Measurements from ENCODE around the gene NR3C2.

- TF ChIP-seq CTCF (IDR thresholded peaks at IDR 0.05) (no peak), TCF7L2 (IDR thresholded peaks at IDR 0.05; ENCODE audit: low read depth, low read length) (no peak), REST (IDR thresholded peaks at IDR 0.05; ENCODE audit: insufficient read depth in 1 of 2, low read depth in 2 of 2, low read length in 1 of 2) (no peak)
Measured at GRCh38 chr4:148330161-148330560, 112.1 kb downstream of the NR3C2 start.

All from Panc1 (cell line).